Urothelium cell line (cell line): ENCODE results near the gene NUP62.
"Not testable (repeated sequence)": the region's sequence is repeated elsewhere in the genome, so short reads cannot be mapped to it uniquely, and the experiment has no call there.

Source experiments
- DNase-seq: peaks from one replicate; pipeline ENCODE4 v3.0.0; 2011; ENCODE audit warnings: low spot score, mixed read lengths
- FAIRE-seq: peaks from 2 replicates; lab custom pipeline; 2011; peaks lifted over from hg19 to GRCh38; lab: Jason Lieb, UNC

Gene NUP62

DNA sequence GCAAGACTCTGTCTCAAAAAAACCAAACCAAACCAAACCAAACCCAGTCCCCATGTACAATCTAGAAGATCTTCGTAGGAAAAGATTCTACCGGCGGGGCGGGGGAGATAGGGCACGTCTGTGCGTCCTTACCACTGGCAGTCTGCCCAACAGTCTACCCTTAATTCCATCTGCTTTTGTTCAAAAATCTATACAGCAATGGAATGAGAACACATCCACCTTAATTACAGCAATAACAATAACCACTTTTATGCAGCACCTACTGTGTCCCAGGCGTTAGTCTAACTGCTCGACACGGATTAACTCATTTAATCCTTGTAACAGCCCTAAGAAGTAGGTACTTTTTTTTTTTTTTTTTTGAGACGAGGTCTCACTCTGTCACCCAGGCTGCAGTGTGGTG is 2.8 kb downstream of the NUP62 start:
- FAIRE-seq (no peak), DNase-seq (no peak)

- no peak for FAIRE-seq
- no peak for DNase-seq
Measured at GRCh38 chr19:49925486-49925885, 3.8 kb downstream of the NUP62 start.

- DNase-seq: not testable (repeated sequence)
Measured at GRCh38 chr19:49924881-49925210, 4.5 kb downstream of the NUP62 start.

DNA sequence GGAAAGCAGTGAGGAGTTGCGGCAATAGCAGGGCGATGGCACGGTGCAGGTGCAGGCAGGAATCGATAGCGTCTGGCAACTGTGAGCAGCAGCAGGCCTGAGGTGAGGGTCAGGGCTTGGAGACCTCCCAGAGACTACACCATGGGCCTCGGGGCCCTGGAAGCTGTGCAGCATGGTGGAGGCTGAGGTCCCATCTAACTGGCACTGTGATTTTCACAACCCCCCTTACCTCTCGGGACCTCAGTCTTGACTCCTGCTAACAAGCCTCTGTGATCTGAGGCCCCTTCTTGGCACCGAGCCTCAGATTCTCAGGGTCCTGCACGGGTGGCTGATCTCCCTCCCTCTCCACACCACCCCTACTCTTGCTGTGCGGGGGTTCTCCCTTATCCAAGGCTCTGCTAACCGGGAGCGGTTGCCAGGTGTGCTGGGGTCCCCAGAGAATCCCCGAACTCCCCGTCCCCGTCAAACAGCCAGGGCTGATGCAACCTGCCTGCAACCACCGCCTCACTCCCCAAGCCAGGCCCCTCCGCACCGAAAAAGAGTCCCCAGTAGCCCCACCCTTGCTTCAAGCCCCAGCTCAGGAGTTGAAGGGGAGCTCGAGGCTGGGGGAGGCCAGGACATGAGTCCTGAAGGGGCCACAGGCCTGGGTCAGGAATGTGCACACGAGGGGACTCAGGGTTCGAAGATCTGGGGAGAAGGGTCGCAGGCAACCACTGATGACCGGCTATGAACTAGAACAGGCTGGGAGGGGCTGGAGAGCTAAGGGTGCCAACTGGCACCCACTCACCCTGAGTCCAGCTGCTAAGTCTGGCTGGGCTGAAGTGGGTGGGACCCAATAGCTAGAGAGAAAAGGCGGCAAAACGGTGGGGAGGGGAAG is 5.1 kb downstream of the NUP62 start:
- no peak for FAIRE-seq
- no peak for DNase-seq

More at GRCh38 chr19:49924881-49925210, 4.5 kb downstream of the NUP62 start:
- FAIRE-seq: not testable (repeated sequence)

DNA sequence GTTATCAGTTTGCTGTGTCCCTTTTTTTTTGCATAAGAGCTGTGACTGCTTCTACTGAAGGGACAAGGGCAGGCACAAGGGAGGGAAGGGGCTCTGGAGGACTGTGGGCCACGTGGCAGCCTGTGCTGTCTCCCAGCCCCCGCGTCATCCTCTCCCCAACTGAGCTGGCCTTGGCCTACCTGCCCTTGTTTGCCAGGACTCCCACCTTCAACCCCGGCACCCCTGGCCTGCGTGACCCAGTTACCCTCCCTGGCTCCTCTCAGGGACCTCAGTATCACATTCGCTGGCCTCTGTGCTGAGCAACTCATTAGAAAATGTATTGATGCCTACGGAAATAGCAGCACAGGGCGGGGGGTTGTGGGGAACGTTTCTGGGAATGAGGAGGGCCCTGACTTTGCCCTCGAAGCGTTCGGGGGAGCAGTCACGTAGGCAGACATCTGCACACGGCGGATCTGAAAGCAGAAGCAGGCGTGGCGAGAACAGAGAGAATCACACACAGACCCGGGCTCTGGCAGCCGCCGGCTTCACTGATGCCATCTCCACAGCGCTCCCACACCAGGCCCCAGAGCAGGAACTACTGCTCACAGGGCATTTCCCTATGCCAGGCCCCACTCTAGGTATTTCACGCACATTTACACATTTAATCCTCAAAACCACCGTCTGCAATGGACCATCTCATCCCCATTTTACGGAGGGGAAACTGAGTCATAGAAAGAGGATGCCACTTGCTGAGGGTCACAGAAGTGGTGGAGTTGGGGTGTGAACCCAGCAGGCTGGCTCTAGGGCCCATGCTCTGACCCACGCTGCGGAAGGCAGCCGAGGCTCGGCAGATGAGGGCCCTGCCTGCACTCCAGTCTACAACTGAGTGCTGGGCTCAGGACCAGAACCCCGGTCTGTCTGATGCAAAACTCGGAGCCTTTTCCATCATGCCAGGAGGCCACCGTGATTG is 6.0 kb downstream of the NUP62 start:
- FAIRE-seq: no peak
- DNase-seq: no peak

DNA sequence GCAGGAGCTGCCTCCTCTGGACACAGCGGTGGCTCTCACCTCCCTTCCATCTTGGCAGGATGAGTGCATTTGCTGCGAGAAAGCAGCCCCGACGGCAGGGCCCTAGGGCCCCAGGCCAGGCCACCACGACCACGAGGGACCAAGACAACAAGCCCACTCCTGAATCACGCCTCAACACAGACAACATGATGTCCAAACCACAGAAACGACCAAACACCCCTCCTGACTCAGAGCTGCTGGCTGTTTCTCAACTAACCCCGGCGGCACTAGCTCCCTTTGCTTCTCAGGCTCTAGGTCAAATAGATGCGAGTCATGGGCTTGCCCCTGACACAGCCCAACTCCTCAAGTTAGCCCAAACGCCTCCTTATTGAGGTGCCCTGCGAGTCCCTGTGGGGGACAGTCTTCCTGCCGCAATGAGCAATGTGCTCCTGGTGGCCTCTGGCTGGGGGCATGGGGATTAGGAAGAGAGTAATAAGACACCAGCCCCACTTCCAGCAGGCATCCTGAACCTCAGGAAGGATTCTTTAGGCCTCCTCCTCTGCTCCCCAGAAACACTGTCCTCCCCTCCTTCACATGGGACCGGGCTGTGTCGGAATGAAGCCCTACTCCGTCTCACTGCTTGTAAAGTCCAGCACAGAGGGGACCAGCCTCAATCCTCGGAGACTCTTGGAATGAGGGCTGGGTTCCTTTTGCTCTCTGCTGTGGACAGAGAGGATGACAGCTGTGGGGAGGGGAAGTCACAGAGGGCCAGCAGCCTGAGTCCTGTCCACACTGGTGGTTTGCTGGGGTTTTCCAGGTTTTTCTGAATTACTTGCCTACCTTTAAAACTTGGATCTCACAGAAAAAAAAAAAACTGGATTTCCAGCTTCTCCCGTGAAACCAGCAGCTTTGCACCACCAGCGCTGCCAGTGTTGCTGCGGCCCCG is 7.2 kb downstream of the NUP62 start:
- FAIRE-seq (no peak), DNase-seq (no peak)

DNA sequence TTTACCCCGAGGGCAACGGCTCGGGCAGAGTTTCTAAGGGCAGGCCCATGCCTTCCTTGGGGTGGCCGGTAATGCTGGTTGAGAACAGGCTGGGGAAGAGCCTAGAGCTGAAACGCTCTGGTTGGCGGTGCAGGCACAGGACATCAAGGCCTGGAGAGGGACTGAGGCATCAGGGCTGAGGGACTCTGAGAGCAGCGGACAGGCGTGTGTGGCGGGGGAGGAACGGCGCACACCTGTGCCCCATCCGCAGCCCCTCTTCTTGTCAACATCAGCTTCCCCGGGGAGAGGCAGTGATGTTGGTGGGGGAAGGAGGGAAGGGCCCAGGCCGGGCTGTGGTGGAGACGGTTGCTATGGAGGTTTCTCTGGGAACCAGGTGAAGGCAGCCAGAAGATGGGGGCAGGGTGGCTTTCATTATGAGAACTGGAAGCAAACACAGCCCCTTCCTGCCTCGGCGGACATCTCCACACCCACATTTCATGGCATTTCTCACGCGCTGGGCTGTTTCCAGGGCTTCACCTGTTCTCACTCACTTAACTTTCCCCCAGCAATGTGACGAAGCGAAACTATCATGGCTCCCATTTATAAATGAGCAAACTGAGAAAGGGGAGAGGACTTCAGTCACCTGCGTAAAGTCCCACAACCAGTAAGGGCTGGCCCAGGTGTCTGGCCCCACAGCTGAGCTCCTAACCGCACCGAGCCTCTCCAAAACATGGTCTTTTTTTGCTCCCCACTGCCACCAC is 8.5 kb downstream of the NUP62 start:
- no peak for DNase-seq

GRCh38 chr19:49918089-49918488 is 11.2 kb downstream of the NUP62 start:
- FAIRE-seq (no peak), DNase-seq (no peak)

More for the DNA sequence above, 8.5 kb downstream of the NUP62 start:
- FAIRE-seq: no peak

DNA sequence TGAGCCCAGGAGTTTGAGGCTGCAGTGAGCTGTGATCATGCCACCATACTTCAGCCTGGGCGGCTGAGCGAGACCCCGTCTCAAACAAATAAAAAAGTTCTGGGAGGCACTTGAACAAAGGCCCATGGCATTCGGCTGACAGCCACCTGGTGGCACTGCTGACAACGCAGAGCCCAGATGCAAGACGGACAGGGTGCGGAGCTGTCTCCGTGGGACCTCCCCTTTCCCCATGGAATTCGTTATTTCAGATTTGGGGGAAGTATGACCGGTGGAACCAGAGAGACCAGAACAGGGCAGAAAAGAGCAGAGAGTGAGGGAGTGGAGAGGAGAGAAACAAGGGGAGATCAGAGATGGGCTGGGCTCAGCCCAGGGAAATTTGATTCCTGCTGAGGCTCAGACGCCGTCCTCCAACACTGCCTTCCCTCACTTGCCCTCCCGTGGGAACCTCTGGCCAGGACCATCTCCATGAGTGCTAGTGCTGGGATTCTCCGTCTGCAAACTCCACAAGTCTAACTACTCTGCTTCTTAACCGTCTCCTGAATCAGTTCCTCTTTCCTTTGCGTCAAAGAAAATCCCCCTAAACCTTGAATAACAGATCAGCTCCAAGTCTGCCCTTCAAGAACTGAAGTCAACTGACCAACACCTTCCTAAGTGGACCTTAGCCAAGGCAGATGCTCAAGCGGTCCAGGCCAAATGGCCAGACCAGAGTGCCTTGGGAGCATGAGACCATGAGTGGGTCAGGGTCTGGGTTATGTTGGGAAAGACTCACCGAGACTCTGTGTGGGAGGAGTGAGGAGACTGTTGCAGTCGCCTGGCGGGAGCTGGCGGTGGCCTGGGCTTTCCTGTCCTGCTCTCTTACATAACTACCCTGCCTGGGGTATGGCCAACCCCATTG is 12.2 kb downstream of the NUP62 start:
- FAIRE-seq (no peak), DNase-seq (no peak)

GRCh38 chr19:49915271-49915670 is 14.0 kb downstream of the NUP62 start:
- FAIRE-seq (no peak), DNase-seq (no peak)

GRCh38 chr19:49913720-49914119 is 15.6 kb downstream of the NUP62 start:
- DNase-seq: no peak
- no peak for FAIRE-seq

DNA sequence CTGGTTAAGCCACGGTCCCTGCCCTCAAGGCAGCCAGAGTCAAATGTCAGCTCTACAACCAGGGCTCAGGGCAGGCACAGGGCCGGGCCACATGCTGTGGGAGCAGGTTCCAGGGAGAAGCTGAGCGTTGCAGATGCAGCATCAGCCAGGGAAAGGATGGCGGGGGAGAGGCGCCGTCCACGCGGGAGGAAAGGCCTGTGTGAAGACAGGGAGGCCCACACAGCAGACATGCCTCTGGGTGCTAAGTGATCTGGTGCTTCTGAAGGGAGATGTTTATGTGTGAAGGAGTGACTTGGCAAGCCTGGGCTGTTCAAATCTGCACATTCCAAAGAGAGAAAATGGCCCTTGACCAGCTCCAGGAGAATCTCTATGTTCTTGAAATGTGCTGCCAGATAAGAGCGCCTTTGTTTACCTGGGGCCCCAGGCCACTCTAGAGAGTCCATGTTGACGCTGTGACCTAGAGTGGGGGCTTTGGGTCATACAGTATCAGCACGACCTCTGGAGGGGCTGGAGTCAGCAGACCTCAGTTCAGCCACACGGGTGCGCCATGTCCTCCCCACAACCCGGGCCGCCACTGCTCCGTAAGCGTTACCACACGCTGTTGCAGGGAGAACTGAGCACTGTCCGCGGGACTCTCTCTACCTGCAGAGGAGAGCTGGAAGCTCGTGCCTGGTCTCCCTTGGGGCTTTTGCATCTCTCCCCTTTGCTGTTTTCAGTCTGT is 16.2 kb downstream of the NUP62 start:
- no peak for DNase-seq
- FAIRE-seq: no peak

DNA sequence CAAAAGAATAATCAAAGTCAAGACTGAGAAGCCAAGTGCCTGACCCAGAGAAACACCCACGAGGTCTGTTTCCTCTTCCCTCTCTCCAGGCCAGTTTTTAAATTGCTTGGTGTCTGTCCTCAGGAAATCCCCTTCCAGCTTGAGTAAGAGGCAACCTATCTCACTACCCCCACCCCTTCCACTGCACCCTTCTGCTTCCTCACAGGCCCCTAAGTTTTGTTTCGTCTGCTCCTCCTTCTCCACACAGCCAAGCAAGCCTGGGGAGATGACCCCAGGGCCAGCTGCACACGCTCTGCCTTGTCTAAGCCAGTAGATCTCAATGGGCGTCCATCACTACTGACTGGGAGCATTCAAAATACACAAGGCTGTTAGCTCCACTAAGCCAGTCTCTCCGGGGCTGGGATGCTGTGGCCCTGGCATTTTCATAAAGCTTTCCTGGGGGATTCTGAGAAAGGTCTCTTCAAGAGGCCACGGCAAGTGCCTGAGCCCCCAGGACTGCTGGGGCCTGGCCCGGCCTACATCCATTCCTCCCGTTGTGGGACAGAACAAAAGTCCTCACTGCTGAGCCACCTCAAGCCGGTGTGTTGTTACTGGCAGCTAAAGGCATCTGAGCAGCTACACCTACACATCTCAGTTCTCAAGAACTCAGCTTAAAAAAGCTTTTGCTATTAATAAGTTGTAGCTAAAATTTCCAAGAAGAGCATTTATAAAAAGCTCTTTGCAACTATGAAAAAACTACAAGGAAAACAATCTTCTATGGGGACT is 17.7 kb downstream of the NUP62 start:
- DNase-seq (no peak), FAIRE-seq (no peak)

DNA sequence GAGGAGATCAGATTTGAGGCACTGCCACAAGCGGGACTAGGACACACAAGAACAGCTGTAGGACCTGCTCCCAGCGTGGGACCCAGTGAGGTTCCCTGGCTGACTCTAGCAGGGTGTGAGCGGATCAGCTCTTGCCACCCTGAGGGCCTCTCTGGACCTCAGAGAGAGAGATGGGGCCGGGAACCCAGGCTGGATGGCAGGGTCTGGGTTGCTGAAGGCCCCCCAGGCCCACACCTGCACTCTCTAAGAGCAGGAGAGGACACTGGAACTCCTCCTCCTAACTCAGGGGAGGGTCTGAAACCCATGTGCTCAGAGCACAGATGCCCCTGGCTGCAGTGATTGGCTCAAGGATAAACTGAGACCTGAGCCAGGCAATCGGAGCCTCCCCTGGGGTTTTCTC is 19.1 kb downstream of the NUP62 start:
- no peak for DNase-seq
- no peak for FAIRE-seq

- FAIRE-seq: no peak
Measured at GRCh38 chr19:49908480-49909420, 20.6 kb downstream of the NUP62 start.

DNA sequence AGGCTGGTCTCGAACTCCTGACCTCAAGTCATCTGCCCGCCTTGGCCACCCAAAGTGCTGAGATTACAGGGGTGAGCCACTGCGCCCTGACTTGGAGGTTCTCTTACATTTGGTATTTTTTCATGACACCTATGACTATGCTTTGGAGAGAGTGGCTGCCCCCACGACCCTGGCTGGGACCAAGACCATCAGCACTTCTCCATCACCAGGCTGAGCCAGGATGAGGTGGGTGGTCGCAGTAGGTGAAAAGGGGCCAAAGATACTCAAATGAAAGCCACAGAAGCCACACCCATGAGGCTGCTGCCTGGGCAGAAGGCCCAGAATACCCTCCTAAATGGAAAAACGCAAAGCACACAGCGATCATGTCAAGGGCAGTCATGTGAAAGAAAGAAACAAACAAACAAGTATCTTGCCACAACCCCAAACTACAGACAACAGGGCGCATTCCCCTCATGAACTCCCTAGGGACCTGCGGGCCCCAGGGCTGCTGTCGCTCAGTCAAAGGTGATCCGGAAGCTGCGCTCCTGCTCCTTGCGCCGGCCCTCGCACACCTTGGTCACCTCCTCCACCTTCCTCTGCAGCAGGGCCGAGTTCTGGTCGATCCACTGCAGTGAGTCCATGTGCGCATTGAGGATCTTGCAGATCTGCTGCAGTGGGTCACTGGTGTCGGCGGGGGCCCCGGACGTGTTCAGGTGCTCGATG is 21.4 kb downstream of the NUP62 start:
- DNase-seq (no peak), FAIRE-seq (no peak)

More at GRCh38 chr19:49908480-49909420, 20.6 kb downstream of the NUP62 start:
- DNase-seq: no peak
